ENCODE data around the gene GRM2. TPM values are rescaled to one million over a fixed set of nuclear protein-coding genes. Genes with fewer than 3 reads are reported as not detected.

GRM2 gene
- total and polyA plus RNA-seq, 2 donors (not counting 1 experiment from before 2014, with no cell fraction given) = under 0.01 to 0.06 TPM

DNA sequence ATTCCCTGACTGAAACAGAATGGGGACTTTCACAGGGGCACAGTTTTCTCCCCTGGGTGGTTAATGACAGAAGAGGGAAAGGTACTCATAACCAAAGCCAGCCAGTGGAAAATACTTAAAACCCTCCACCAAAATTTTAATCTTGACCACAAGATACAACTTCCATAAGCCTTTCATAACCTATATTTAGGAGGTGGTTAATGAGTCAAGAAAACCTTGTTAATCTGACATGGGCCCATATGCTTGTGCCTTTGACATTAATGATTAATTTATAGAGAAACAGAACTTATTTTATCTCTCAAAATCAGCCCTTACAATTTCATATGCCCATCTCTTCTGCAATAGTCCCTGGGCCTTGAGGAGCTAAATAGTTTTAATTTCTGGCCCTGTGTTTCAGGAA lies 41.0 kb downstream of the GRM2 start:
- no peaks in the 10 kb centered on the region for H3K4me1 ChIP-seq (ENCODE audit: control insufficient read depth, extremely low read depth, insufficient read depth, low read length)
- H3K4me3 ChIP-seq (replicated peaks in 1 of 4; ENCODE audit: control extremely low read depth in 1 of 4, insufficient read depth in 1 of 4, low read depth in 3 of 4, low read length in 4 of 4) = no peak overlapping the region
- H2AFZ ChIP-seq (ENCODE audit: low read length) = no peak overlapping the region
- no peaks in the 10 kb centered on the region for H3K79me2 ChIP-seq (ENCODE audit: control insufficient read depth, insufficient read depth, low read length)
- no peaks in the 10 kb centered on the region for H3K27me3 ChIP-seq (ENCODE audit: control insufficient read depth, insufficient read depth, low read length)
- H4K20me1 ChIP-seq (ENCODE audit: control insufficient read depth, extremely low read depth, insufficient read depth, low read length) = no peaks in the 10 kb centered on the region
- no peak for DNase-seq (ENCODE audit: low read depth in 2 of 2)
- H3K27ac ChIP-seq (ENCODE audit: insufficient read depth, low read length) = no peak overlapping the region
- H3K9me3 ChIP-seq (ENCODE audit: control insufficient read depth, insufficient read depth, low read depth, low read length) = no peaks in the 10 kb centered on the region
- no peak overlapping the region for H3K9ac ChIP-seq (ENCODE audit: insufficient read depth, low read length)
- TF ChIP-seq CTCF (conservative IDR thresholded peaks at IDR 0.05 in 1 of 2, IDR thresholded peaks at IDR 0.05 in 1 of 2; ENCODE audit: low read depth in 1 of 2, low read length in 2 of 2) (no peak), EZH2 (IDR thresholded peaks at IDR 0.05; ENCODE audit: low read length, missing control alignments) (no peak)
- no peak overlapping the region for H3K4me2 ChIP-seq (ENCODE audit: extremely low read depth, insufficient read depth, low read length)
- H3K36me3 ChIP-seq (ENCODE audit: control insufficient read depth, insufficient read depth, low read length) = no peaks in the 10 kb centered on the region

- H2AFZ ChIP-seq (ENCODE audit: low read length) = no peak overlapping the region
- no peak overlapping the region for H3K4me2 ChIP-seq (ENCODE audit: extremely low read depth, insufficient read depth, low read length)
These were observed 41.5 kb downstream of the GRM2 start for GRCh38 chr3:51748327-51748726.

GRCh38 chr3:51750878-51751277 lies 44.0 kb downstream of the GRM2 start:
- Histone ChIP-seq H3K4me1 (ENCODE audit: control insufficient read depth, extremely low read depth, insufficient read depth, low read length) (no peaks in the 10 kb centered on the region), H3K27ac (ENCODE audit: insufficient read depth, low read length) (no peak overlapping the region), H3K9ac (ENCODE audit: insufficient read depth, low read length) (no peak overlapping the region), H4K20me1 (ENCODE audit: control insufficient read depth, extremely low read depth, insufficient read depth, low read length) (no peaks in the 10 kb centered on the region), H3K9me3 (ENCODE audit: control insufficient read depth, insufficient read depth, low read depth, low read length) (no peaks in the 10 kb centered on the region), H3K27me3 (ENCODE audit: control insufficient read depth, insufficient read depth, low read length) (no peaks in the 10 kb centered on the region), H3K4me2 (ENCODE audit: extremely low read depth, insufficient read depth, low read length) (no peak overlapping the region), H3K79me2 (ENCODE audit: control insufficient read depth, insufficient read depth, low read length) (no peaks in the 10 kb centered on the region), H2AFZ (ENCODE audit: low read length) (no peak overlapping the region), H3K4me3 (replicated peaks in 1 of 4; ENCODE audit: control extremely low read depth in 1 of 4, insufficient read depth in 1 of 4, low read depth in 3 of 4, low read length in 4 of 4) (no peak overlapping the region), H3K36me3 (ENCODE audit: control insufficient read depth, insufficient read depth, low read length) (no peaks in the 10 kb centered on the region)
- no peak for DNase-seq (ENCODE audit: low read depth in 2 of 2)
- TF ChIP-seq CTCF (conservative IDR thresholded peaks at IDR 0.05 in 1 of 2, IDR thresholded peaks at IDR 0.05 in 1 of 2; ENCODE audit: low read depth in 1 of 2, low read length in 2 of 2) (no peak), EZH2 (IDR thresholded peaks at IDR 0.05; ENCODE audit: low read length, missing control alignments) (no peak)

More at GRCh38 chr3:51748327-51748726, 41.5 kb downstream of the GRM2 start:
- no peak for DNase-seq (ENCODE audit: low read depth in 2 of 2)
- no peaks in the 10 kb centered on the region for H3K27me3 ChIP-seq (ENCODE audit: control insufficient read depth, insufficient read depth, low read length)
- H3K27ac ChIP-seq (ENCODE audit: insufficient read depth, low read length) = no peak overlapping the region
- no peak overlapping the region for H3K9ac ChIP-seq (ENCODE audit: insufficient read depth, low read length)
- H3K4me3 ChIP-seq (replicated peaks in 1 of 4; ENCODE audit: control extremely low read depth in 1 of 4, insufficient read depth in 1 of 4, low read depth in 3 of 4, low read length in 4 of 4) = no peak overlapping the region
- no peaks in the 10 kb centered on the region for H3K79me2 ChIP-seq (ENCODE audit: control insufficient read depth, insufficient read depth, low read length)
- TF ChIP-seq CTCF (conservative IDR thresholded peaks at IDR 0.05 in 1 of 2, IDR thresholded peaks at IDR 0.05 in 1 of 2; ENCODE audit: low read depth in 1 of 2, low read length in 2 of 2) (no peak), EZH2 (IDR thresholded peaks at IDR 0.05; ENCODE audit: low read length, missing control alignments) (no peak)
- H3K9me3 ChIP-seq (ENCODE audit: control insufficient read depth, insufficient read depth, low read depth, low read length) = no peaks in the 10 kb centered on the region
- H4K20me1 ChIP-seq (ENCODE audit: control insufficient read depth, extremely low read depth, insufficient read depth, low read length) = no peaks in the 10 kb centered on the region
- no peaks in the 10 kb centered on the region for H3K36me3 ChIP-seq (ENCODE audit: control insufficient read depth, insufficient read depth, low read length)
- H3K4me1 ChIP-seq (ENCODE audit: control insufficient read depth, extremely low read depth, insufficient read depth, low read length) = no peaks in the 10 kb centered on the region

Data from fibroblast of lung (primary cell).